GM23338 (cell line): Measurements from ENCODE around the gene DENND4B.

ENCODE experiments used
- CREB1 ChIP-seq: fragments of 250-450 bp; sonication (Bioruptor Pico); IDR thresholded peaks from 2 replicates; pipeline ENCODE4 v1.5.0; 2020; ENCODE audit warnings: low read depth, mild to moderate bottlenecking, moderate library complexity
- EZH2 ChIP-seq: fragments of 200-600 bp; sonication (generic); IDR thresholded peaks from one replicate; pipeline ENCODE4 v1.8.0; 2017; ENCODE audit warnings: antibody characterized with exemption, mild to moderate bottlenecking, low read depth; ENCODE audit not compliant: unreplicated experiment
- EZH2phosphoT487 ChIP-seq: fragments of 200-600 bp; sonication (generic); IDR thresholded peaks from one replicate; pipeline ENCODE4 v1.8.1; 2018; ENCODE audit warnings: antibody characterized with exemption; ENCODE audit not compliant: unreplicated experiment
- JUNB ChIP-seq: IDR thresholded peaks from one replicate; pipeline ENCODE4 v1.6.1; 2016; ENCODE audit warnings: antibody characterized with exemption; ENCODE audit not compliant: unreplicated experiment
- NANOG ChIP-seq: IDR thresholded peaks from 2 replicates; pipeline ENCODE4 v1.6.1; 2016; ENCODE audit warnings: antibody characterized with exemption, borderline replicate concordance
- POLR2AphosphoS5 ChIP-seq: IDR thresholded peaks from 2 replicates; pipeline ENCODE4 v1.6.1; 2016; ENCODE audit warnings: antibody characterized with exemption, low read depth
- REST ChIP-seq: IDR thresholded peaks from one replicate; pipeline ENCODE4 v1.6.1; 2018; ENCODE audit warnings: antibody characterized with exemption; ENCODE audit not compliant: unreplicated experiment
- STAT1 ChIP-seq: IDR thresholded peaks from one replicate; pipeline ENCODE4 v1.6.1; 2016; ENCODE audit warnings: antibody characterized with exemption; ENCODE audit not compliant: unreplicated experiment
- ZNF114 ChIP-seq: fragments of 250-450 bp; sonication (Bioruptor Pico); IDR thresholded peaks from 2 replicates; pipeline ENCODE4 v1.5.0; 2020; ENCODE audit warnings: mild to moderate bottlenecking, moderate library complexity
- ZNF331 ChIP-seq: fragments of 250-450 bp; sonication (Bioruptor Pico); IDR thresholded peaks from 2 replicates; pipeline ENCODE4 v1.5.0; 2020; ENCODE audit warnings: low read depth, mild to moderate bottlenecking, moderate library complexity
- ZNF462 ChIP-seq: fragments of 250-450 bp; sonication (Bioruptor Pico); IDR thresholded peaks from 2 replicates; pipeline ENCODE4 v1.5.0; 2020; ENCODE audit warnings: mild to moderate bottlenecking, moderate library complexity
- TF ChIP-seq, protein P1 (sequence below), 2 experiments: fragments of 200-600 bp in 1 of 2; sonication (generic) in 1 of 2; conservative IDR thresholded peaks; 2 replicates each; pipeline versions ENCODE4 v1.5.1 to v1.6.1; 2016 to 2017; ENCODE audit warnings: antibody characterized with exemption in 2 of 2, low read depth in 2 of 2, mild to moderate bottlenecking in 2 of 2, moderate library complexity in 1 of 2
- TF ChIP-seq, protein P2 (sequence below): IDR thresholded peaks from 2 replicates; pipeline ENCODE4 v1.6.1; 2016; ENCODE audit warnings: antibody characterized with exemption

- TF ChIP-seq, protein P1, sequence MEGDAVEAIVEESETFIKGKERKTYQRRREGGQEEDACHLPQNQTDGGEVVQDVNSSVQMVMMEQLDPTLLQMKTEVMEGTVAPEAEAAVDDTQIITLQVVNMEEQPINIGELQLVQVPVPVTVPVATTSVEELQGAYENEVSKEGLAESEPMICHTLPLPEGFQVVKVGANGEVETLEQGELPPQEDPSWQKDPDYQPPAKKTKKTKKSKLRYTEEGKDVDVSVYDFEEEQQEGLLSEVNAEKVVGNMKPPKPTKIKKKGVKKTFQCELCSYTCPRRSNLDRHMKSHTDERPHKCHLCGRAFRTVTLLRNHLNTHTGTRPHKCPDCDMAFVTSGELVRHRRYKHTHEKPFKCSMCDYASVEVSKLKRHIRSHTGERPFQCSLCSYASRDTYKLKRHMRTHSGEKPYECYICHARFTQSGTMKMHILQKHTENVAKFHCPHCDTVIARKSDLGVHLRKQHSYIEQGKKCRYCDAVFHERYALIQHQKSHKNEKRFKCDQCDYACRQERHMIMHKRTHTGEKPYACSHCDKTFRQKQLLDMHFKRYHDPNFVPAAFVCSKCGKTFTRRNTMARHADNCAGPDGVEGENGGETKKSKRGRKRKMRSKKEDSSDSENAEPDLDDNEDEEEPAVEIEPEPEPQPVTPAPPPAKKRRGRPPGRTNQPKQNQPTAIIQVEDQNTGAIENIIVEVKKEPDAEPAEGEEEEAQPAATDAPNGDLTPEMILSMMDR (conservative IDR thresholded peaks at IDR 0.05; ENCODE audit: low read depth in 2 of 2), result no peak
- TF ChIP-seq EZH2phosphoT487 (no peak), POLR2AphosphoS5 (no peak), REST (no peak), CREB1 (no peak), EZH2 (no peak), ZNF462 (CRISPR knock-in tag) (no peak), ZNF114 (CRISPR knock-in tag) (no peak), NANOG (no peak), JUNB (no peak), STAT1 (no peak), ZNF331 (CRISPR knock-in tag) (no peak)
- TF ChIP-seq, protein P2, sequence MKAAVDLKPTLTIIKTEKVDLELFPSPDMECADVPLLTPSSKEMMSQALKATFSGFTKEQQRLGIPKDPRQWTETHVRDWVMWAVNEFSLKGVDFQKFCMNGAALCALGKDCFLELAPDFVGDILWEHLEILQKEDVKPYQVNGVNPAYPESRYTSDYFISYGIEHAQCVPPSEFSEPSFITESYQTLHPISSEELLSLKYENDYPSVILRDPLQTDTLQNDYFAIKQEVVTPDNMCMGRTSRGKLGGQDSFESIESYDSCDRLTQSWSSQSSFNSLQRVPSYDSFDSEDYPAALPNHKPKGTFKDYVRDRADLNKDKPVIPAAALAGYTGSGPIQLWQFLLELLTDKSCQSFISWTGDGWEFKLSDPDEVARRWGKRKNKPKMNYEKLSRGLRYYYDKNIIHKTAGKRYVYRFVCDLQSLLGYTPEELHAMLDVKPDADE, result no peak
Measured at GRCh38 chr1:153886127-153886526, 60.4 kb downstream of the DENND4B start.
